ENCODE data around the gene FAAH. TPM values are rescaled to one million over a fixed set of nuclear protein-coding genes. Genes with fewer than 3 reads are reported as not detected.

Gene FAAH
- total RNA-seq, 1 experiment from 2014 or later = 38.6 TPM

- H3K36me3 Mint-ChIP-seq = no peaks in the 10 kb centered on the region
- H3K27me3 Mint-ChIP-seq (ENCODE audit: low read depth) = peaks cover 72% of the 10 kb centered on the region
- DNase-seq (ENCODE audit: low spot score) (no peak), ATAC-seq (no peak)
- no peak overlapping the region for H3K27ac Mint-ChIP-seq
- TF ChIP-seq ZNF219 (CRISPR knock-in tag; IDR thresholded peaks at IDR 0.05; ENCODE audit: borderline replicate concordance) (no peak), E2F4 (CRISPR knock-in tag; IDR thresholded peaks at IDR 0.05; ENCODE audit: borderline replicate concordance, low read depth) (no peak), NFATC4 (CRISPR knock-in tag; IDR thresholded peaks at IDR 0.05) (no peak), ZNF671 (CRISPR knock-in tag; IDR thresholded peaks at IDR 0.05) (no peak)
- no peaks in the 10 kb centered on the region for H3K9me3 Mint-ChIP-seq
- peaks cover 45% of the 10 kb centered on the region for H3K4me1 Mint-ChIP-seq
- H3K4me3 Mint-ChIP-seq = no peak overlapping the region
- CTCF ChIA-PET = interaction anchor here (0.8 to 5.4 kb wide), 7 partner anchors 11 to 80 kb away, joined by 3 to 55 read pairs (median 10); no protein-coding TSS in a partner anchor
- POLR2A ChIA-PET = no interaction called here
These were observed 59.3 kb downstream of the FAAH start for GRCh38 chr1:46453449-46453848.

GRCh38 chr1:46455951-46456350, 61.8 kb downstream of the FAAH start:
- Mint-ChIP-seq H3K9me3 (no peaks in the 10 kb centered on the region), H3K4me1 (peaks cover 35% of the 10 kb centered on the region), H3K27me3 (ENCODE audit: low read depth) (peaks cover 65% of the 10 kb centered on the region), H3K27ac (no peak overlapping the region), H3K36me3 (no peaks in the 10 kb centered on the region), H3K4me3 (no peak overlapping the region)
- ChIA-PET POLR2A (no interaction called here), CTCF (interaction anchor here (6.1 kb wide), 1 partner anchor 9 kb away, joined by 48 read pairs; no protein-coding TSS in a partner anchor)
- no peak for TF ChIP-seq KAT7 (CRISPR knock-in tag; IDR thresholded peaks at IDR 0.05; ENCODE audit: borderline replicate concordance)
- TF ChIP-seq AR (CRISPR knock-in tag; IDR thresholded peaks at IDR 0.05) = no peak
- no peak for TF ChIP-seq USF1 (CRISPR knock-in tag; IDR thresholded peaks at IDR 0.05)
- TF ChIP-seq ARID4B (CRISPR knock-in tag; IDR thresholded peaks at IDR 0.05; ENCODE audit: borderline replicate concordance) = no peak
- TF ChIP-seq ATF2 (CRISPR knock-in tag; IDR thresholded peaks at IDR 0.05; ENCODE audit: borderline replicate concordance, low read depth) = no peak
- no peak for TF ChIP-seq ZNF416 (CRISPR knock-in tag; IDR thresholded peaks at IDR 0.05)
- TF ChIP-seq ZNF671 (CRISPR knock-in tag; IDR thresholded peaks at IDR 0.05) = no peak
- no peak for TF ChIP-seq ESRRA (CRISPR knock-in tag; IDR thresholded peaks at IDR 0.05; ENCODE audit: borderline replicate concordance)
- TF ChIP-seq FOXP1 (CRISPR knock-in tag; IDR thresholded peaks at IDR 0.05; ENCODE audit: borderline replicate concordance) = no peak
- no peak for TF ChIP-seq ELF4 (CRISPR knock-in tag; IDR thresholded peaks at IDR 0.05; ENCODE audit: low read depth)
- TF ChIP-seq CREB1 (CRISPR knock-in tag; IDR thresholded peaks at IDR 0.05) = no peak
- no peak for TF ChIP-seq PRRX2 (CRISPR knock-in tag; IDR thresholded peaks at IDR 0.05)
- no peak for TF ChIP-seq ZNF396 (CRISPR knock-in tag; IDR thresholded peaks at IDR 0.05; ENCODE audit: borderline replicate concordance)
- TF ChIP-seq HMGXB4 (CRISPR knock-in tag; IDR thresholded peaks at IDR 0.05) = no peak
- TF ChIP-seq SP1 (CRISPR knock-in tag; conservative IDR thresholded peaks at IDR 0.05) = no peak
- TF ChIP-seq MXD4 (CRISPR knock-in tag; IDR thresholded peaks at IDR 0.05; ENCODE audit: borderline replicate concordance) = no peak
- DNase-seq (ENCODE audit: low spot score) (no peak), ATAC-seq (no peak)

All from WTC11 (cell line).